Spinal cord (tissue), 10 donors: ENCODE data around the gene OR6B3. TPM values are rescaled to one million over a fixed set of nuclear protein-coding genes. Genes with fewer than 3 reads are reported as not detected.

ENCODE experiments used
- DNase-seq, 6 donors: peaks; one replicate each; pipeline versions ENCODE4 v3.0.0 to v3.0.0-alpha.2; 2013 to 2015; ENCODE audit warnings: low spot score in 6 of 6, low read depth in 4 of 6
- H3K27ac ChIP-seq: one replicate; pipeline ENCODE4 v1.5.1; 2013; ENCODE audit warnings: low read depth, low read length, control low read depth
- H3K27me3 ChIP-seq: one replicate; pipeline ENCODE4 v1.6.1; 2013; ENCODE audit warnings: low read length; ENCODE audit not compliant: control insufficient read depth, insufficient read depth
- H3K36me3 ChIP-seq: one replicate; pipeline ENCODE4 v1.6.1; 2013; ENCODE audit warnings: low read length; ENCODE audit not compliant: control insufficient read depth, insufficient read depth
- H3K4me1 ChIP-seq: one replicate; pipeline ENCODE4 v1.6.1; 2013; ENCODE audit warnings: low read length; ENCODE audit not compliant: control insufficient read depth, insufficient read depth
- H3K4me3 ChIP-seq: one replicate; pipeline ENCODE4 v1.5.1; 2013; ENCODE audit warnings: low read depth, low read length, control low read depth
- H3K9me3 ChIP-seq: one replicate; pipeline ENCODE4 v1.6.1; 2013; ENCODE audit warnings: low read length; ENCODE audit not compliant: control insufficient read depth, insufficient read depth
- WGBS: methylation state at CpG from one replicate; pipeline ENCODE4 v1.1.5; 2013; ENCODE audit warnings: missing lambda C conversion rate; ENCODE audit not compliant: insufficient coverage; 5-methylcytosine and 5-hydroxymethylcytosine counted together
- polyA plus RNA-seq, 2 donors: library from polyadenylated mRNA; unstranded; fragments of 120-200 nt; gene quantifications; one replicate each; pipeline ENCODE4 v1.2.1, GENCODE V29; 2013; ENCODE audit not compliant: insufficient read length in 2 of 2
- total RNA-seq, 2 donors: library from RNA; depleted of rRNA in 1 of 2; stranded (reverse); fragments of 120-200 nt in 1 of 2; fragments of >200 nt in 1 of 2; gene quantifications; one replicate each; pipeline versions ENCODE4 v1.2.3 to v1.2.4, GENCODE V29; 2013 to 2014
- donor health status: healthy.

OR6B3 gene
- total and polyA plus RNA-seq, 4 donors: 0.40 TPM; not detected in 3

DNA sequence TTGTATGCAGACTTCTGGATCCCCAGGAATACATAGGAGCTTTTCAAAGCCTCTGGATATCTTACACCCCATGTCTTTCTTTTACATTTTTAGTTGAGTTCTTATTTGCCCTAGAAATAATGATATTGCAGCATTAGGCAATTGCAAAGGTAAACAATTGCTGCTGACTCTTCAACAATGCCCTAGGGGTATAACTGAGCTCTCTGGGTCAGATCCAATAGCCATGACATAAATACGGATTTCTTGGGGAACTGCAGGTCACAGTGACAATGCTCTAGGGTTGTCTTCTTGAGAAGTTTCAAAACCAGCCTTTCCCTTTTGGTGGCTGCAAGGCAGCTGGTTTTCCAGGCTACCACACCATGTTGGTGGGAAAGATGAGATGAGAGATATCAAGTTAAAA, 16.5 kb upstream of the OR6B3 start:
- no peak overlapping the region for H3K27ac ChIP-seq
- DNase-seq: no peak
- no peaks in the 10 kb centered on the region for H3K36me3 ChIP-seq
- no peaks in the 10 kb centered on the region for H3K4me1 ChIP-seq
- no peak overlapping the region for H3K4me3 ChIP-seq
- no peaks in the 10 kb centered on the region for H3K9me3 ChIP-seq
- WGBS: no CpG with 5 or more reads among the region's 1 CpG
- no peaks in the 10 kb centered on the region for H3K27me3 ChIP-seq

GRCh38 chr2:240068193-240068592, 14.9 kb upstream of the OR6B3 start:
- Histone ChIP-seq H3K27me3 (no peaks in the 10 kb centered on the region), H3K27ac (no peak overlapping the region), H3K9me3 (no peaks in the 10 kb centered on the region), H3K4me3 (no peak overlapping the region), H3K4me1 (no peaks in the 10 kb centered on the region), H3K36me3 (no peaks in the 10 kb centered on the region)
- no CpG with 5 or more reads among the region's 1 CpG for WGBS
- DNase-seq: no peak

DNA sequence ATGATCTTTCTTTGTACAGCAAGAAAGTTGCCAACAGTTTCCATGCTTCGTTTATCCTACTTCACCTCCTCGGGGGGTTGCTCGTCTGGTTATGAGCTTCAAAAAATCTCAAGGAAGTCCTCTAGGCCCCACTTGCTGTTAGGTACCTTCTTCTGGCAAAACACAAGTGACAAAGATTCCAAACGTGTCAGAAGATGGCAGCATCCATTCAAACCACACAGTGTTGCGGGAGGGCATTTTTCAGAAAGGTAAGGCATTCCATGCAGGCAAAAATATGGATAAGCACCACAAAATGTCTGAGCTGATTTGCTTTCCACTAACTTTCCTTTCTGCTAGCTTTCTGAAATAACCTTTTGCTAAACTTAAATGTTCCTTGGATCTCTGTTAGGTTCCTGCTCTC, 13.2 kb upstream of the OR6B3 start:
- Histone ChIP-seq H3K27me3 (no peaks in the 10 kb centered on the region), H3K27ac (no peak overlapping the region), H3K9me3 (no peaks in the 10 kb centered on the region), H3K36me3 (no peaks in the 10 kb centered on the region), H3K4me3 (no peak overlapping the region), H3K4me1 (no peaks in the 10 kb centered on the region)
- no peak for DNase-seq
- WGBS: 81% methylated on average over 5 of the region's 5 CpGs

DNA sequence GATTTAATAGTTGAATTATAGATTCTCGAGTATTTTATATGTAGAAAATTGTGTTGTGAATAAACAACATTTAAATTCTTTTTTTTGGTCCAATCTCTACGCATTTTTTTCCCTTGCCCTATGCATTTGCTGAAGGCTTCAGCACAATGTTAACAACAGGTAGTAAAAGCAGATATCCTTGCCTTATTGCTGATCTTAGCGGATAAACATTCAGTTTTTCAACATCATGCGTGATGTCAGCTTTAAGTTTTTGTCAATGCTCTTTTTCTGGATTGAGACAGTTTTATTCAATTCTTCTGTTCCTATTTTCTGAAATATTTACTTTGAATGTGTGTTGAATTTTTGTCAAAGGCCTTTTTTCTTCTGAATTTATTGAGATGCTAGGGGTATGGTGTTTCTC, 11.6 kb upstream of the OR6B3 start:
- WGBS: no CpG with 5 or more reads among the region's 4 CpGs
- no peaks in the 10 kb centered on the region for H3K27me3 ChIP-seq
- H3K27ac ChIP-seq: no peak overlapping the region
- H3K4me3 ChIP-seq: no peak overlapping the region
- no peaks in the 10 kb centered on the region for H3K4me1 ChIP-seq
- DNase-seq: no peak
- H3K36me3 ChIP-seq: no peaks in the 10 kb centered on the region
- H3K9me3 ChIP-seq: no peaks in the 10 kb centered on the region

DNA sequence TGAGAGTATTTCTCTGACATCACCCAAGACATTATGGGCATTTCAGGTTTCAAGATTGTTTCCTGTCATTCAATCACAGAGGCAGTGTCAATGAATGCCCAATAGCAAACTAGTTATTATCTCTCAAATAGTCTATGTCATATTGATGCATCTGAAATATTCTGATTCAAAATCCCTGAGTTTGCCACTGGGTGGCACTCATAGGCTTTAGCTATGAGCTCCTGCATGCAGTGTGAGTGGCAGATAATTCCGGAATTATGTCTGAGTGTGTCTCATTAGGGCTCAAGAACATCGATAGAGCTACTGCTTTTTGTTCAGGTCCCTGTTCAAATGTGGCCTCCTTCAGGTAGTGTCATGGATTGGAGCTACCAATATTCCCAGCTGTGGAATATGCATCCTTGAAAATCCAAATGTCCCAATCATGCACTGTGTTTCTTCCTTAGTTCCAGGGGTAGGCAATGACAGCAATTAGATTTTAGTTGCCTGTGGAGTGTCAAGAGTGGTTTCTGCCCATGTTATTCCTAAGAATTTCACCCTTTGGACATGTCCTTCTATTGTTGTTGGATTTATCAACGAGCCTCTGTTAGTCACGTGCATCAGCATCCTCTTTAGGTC, 7.8 kb upstream of the OR6B3 start:
- no peak overlapping the region for H3K4me3 ChIP-seq

GRCh38 chr2:240056678-240057077, 3.4 kb upstream of the OR6B3 start:
- no peak overlapping the region for H3K27ac ChIP-seq
- no peaks in the 10 kb centered on the region for H3K36me3 ChIP-seq
- H3K4me1 ChIP-seq: peaks cover 5% of the 10 kb centered on the region
- 85% methylated on average over 11 of the region's 11 CpGs for WGBS
- DNase-seq: no peak
- H3K9me3 ChIP-seq: no peaks in the 10 kb centered on the region
- peaks cover 7% of the 10 kb centered on the region for H3K27me3 ChIP-seq
- no peak overlapping the region for H3K4me3 ChIP-seq

More for the DNA sequence above, 7.8 kb upstream of the OR6B3 start:
- no peak overlapping the region for H3K27ac ChIP-seq
- 9% methylated on average over 1 of the region's 4 CpGs for WGBS
- no peaks in the 10 kb centered on the region for H3K36me3 ChIP-seq
- no peaks in the 10 kb centered on the region for H3K27me3 ChIP-seq
- DNase-seq: peak in 5 of 6 donors; percentile 24 to 90 (median 44)
- peaks cover 5% of the 10 kb centered on the region for H3K4me1 ChIP-seq
- no peaks in the 10 kb centered on the region for H3K9me3 ChIP-seq

GRCh38 chr2:240055177-240055917, 2.0 kb upstream of the OR6B3 start:
- H3K36me3 ChIP-seq: no peaks in the 10 kb centered on the region
- peaks cover 5% of the 10 kb centered on the region for H3K4me1 ChIP-seq
- no peak overlapping the region for H3K4me3 ChIP-seq
- 52% methylated on average over 13 of the region's 13 CpGs for WGBS
- H3K27ac ChIP-seq: no peak overlapping the region
- peaks cover 7% of the 10 kb centered on the region for H3K27me3 ChIP-seq
- H3K9me3 ChIP-seq: no peaks in the 10 kb centered on the region
- no peak for DNase-seq

- Histone ChIP-seq H3K36me3 (no peaks in the 10 kb centered on the region), H3K4me3 (no peak overlapping the region), H3K4me1 (peaks cover 5% of the 10 kb centered on the region), H3K27ac (peak overlapping the region; percentile 47), H3K9me3 (no peaks in the 10 kb centered on the region), H3K27me3 (peaks cover 9% of the 10 kb centered on the region)
- DNase-seq: no peak
- 94% methylated on average over 8 of the region's 12 CpGs for WGBS
These were observed 797 bp downstream of the OR6B3 start for GRCh38 chr2:240052524-240052923.

DNA sequence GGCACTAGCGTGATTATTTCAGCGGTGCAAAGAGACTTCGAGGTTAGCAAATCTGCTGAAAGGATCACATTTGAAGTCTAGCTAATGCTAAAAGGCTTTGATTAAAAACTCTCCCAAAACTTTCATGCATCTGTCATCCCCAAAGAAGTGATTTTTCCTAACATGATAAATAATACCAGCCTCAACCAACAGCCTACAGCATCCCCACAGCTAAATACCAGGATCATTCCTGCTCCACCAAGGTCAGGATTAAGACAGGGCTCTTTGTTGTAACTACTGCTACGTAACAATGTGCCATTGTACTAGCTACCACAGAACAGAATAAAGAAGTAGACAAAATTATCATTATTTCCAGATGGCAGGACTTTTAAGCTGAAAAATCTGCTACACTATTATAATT, 1.6 kb downstream of the OR6B3 start:
- Histone ChIP-seq H3K27ac (peak overlapping the region; percentile 79), H3K27me3 (peaks cover 9% of the 10 kb centered on the region), H3K9me3 (no peaks in the 10 kb centered on the region), H3K4me3 (no peak overlapping the region), H3K4me1 (peaks cover 2% of the 10 kb centered on the region), H3K36me3 (no peaks in the 10 kb centered on the region)
- 68% methylated on average over 3 of the region's 4 CpGs for WGBS
- peak in 1 of 6 donors; percentile 22 for DNase-seq

DNA sequence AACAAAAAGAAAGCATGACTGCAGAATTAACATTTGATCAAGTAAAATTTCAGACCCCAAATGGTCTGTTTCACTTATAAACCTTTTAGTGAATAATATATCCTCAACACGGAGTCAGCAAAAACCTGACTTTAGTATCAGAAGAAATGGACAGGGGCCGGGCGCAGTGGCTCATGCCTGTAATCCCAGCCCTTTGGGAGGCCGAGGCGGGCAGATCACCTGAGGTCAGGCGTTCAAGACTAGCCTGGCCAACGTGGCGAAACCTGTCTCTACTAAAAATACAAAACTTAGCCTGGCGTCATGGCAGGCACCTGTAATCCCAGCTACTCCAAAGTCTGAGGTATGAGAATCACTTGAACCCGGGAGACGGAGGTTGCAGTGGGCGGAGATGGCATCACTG, 3.0 kb downstream of the OR6B3 start:
- peaks cover 9% of the 10 kb centered on the region for H3K27me3 ChIP-seq
- no peaks in the 10 kb centered on the region for H3K36me3 ChIP-seq
- no peak for DNase-seq
- WGBS: 86% methylated on average over 11 of the region's 12 CpGs
- H3K4me3 ChIP-seq: no peak overlapping the region
- no peaks in the 10 kb centered on the region for H3K4me1 ChIP-seq
- no peaks in the 10 kb centered on the region for H3K9me3 ChIP-seq
- H3K27ac ChIP-seq: peak overlapping the region; percentile 79
